Stimulated activated CD8-positive, alpha-beta memory T cell treated with anti-CD3 and anti-CD28 coated beads, Interleukin-12 subunit alpha, Interleukin-12 subunit beta, amount 100 ng/mL, for 1 hour (primary cell): ENCODE measurements around the gene GALNT17.

Source experiments
- DNase-seq: peaks from one replicate; pipeline ENCODE4 v3.0.0-alpha.2; 2020; ENCODE audit warnings: low read depth

Gene GALNT17

DNA sequence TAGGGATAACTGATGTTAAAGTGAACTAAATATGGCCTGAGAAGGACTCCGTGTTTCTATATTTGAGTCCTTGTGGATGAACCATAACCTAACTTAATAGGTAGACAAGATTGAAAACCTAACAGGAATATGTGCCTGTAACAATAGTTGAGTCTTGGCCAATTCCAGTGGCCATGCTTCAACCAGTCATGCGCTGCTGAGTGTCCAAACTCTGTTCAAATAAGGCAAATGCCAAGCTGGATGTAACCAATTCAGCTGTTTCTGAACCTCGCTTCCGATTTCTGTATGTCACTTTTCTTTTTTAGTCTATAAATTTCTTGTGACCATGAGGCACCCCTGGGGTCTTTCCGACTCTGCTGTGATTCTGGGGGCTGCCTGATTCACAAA is 608.2 kb downstream of the GALNT17 start:
- no peak for DNase-seq

- DNase-seq = no peak
Observed at GRCh38 chr7:71746006-71746405, 614.1 kb downstream of the GALNT17 start.

DNA sequence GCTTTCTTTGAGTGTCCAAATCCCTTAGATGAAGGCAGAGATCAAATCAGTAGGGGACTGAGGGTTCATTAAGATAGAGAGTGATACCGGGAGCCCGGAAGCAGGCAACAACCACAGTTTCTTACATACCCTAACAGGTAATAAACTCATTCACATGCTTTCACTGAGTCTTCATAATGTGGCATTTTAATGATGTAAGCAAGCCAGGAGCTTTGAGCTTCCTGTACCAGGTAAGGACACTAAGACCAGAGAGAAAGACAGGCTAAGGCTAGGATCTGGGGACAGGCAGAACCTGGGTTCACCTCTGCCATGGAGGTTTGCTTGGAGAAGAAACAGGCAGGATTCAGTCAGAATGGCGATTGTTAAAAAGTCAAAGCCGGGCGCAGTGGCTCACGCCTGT is 618.3 kb downstream of the GALNT17 start:
- no peak for DNase-seq

- DNase-seq = no peak
Observed at GRCh38 chr7:71752171-71752935, 620.4 kb downstream of the GALNT17 start.

GRCh38 chr7:71753236-71753635 is 621.3 kb downstream of the GALNT17 start:
- DNase-seq = no peak

GRCh38 chr7:71753956-71754664 is 622.2 kb downstream of the GALNT17 start:
- no peak for DNase-seq

GRCh38 chr7:71754828-71755227 is 622.9 kb downstream of the GALNT17 start:
- no peak for DNase-seq

DNA sequence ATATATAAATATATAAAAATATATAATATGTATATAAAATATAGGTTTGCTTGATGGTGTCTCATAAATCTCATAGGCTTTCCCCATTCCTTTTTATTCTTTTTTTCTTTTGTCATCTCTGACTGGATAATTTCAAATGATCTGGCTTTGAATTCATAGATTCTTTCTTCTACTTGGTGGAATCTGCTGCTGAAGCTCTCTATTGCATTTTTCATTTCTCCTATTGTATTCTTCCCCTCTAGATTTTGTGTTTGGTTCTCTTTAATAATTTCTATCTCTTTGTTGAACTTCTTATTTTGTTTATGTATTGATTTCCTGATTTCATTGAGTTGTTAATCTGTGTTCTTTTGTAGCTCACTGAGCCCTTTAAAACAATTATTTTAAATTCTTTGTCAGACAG is 629.4 kb downstream of the GALNT17 start:
- DNase-seq = no peak
